Gastrocnemius medialis (tissue), 4 donors: ENCODE results near the gene DXO.
"Not testable (repeated sequence)": the region's sequence is repeated elsewhere in the genome, so short reads cannot be mapped to it uniquely, and the experiment has no call there.

Experiments
- POLR2A ChIP-seq, 2 donors: fragments of 450-650 bp; IDR thresholded peaks; one replicate each; pipeline ENCODE4 v1.6.1; 2017; ENCODE audit warnings: antibody characterized with exemption in 2 of 2, mild to moderate bottlenecking in 2 of 2, moderate library complexity in 2 of 2
- TF ChIP-seq, protein P1 (sequence below), 5 experiments: fragments of 450-650 bp in 3 of 5; fragments of 200-600 bp in 2 of 5; sonication (generic) in 2 of 5; IDR thresholded peaks in 4 of 5; conservative IDR thresholded peaks in 1 of 5; 1 replicate in 4 of 5; 2 replicates in 1 of 5; pipeline ENCODE4 v1.5.1; 2016 to 2019; ENCODE audit warnings: antibody characterized with exemption in 5 of 5, mild to moderate bottlenecking in 3 of 5, moderate library complexity in 3 of 5

GRCh38 chr6:32004393-32004792 lies 32.5 kb upstream of the DXO start:
- TF ChIP-seq, protein P1, sequence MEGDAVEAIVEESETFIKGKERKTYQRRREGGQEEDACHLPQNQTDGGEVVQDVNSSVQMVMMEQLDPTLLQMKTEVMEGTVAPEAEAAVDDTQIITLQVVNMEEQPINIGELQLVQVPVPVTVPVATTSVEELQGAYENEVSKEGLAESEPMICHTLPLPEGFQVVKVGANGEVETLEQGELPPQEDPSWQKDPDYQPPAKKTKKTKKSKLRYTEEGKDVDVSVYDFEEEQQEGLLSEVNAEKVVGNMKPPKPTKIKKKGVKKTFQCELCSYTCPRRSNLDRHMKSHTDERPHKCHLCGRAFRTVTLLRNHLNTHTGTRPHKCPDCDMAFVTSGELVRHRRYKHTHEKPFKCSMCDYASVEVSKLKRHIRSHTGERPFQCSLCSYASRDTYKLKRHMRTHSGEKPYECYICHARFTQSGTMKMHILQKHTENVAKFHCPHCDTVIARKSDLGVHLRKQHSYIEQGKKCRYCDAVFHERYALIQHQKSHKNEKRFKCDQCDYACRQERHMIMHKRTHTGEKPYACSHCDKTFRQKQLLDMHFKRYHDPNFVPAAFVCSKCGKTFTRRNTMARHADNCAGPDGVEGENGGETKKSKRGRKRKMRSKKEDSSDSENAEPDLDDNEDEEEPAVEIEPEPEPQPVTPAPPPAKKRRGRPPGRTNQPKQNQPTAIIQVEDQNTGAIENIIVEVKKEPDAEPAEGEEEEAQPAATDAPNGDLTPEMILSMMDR (IDR thresholded peaks at IDR 0.05 in 4 of 5, conservative IDR thresholded peaks at IDR 0.05 in 1 of 5), result not testable (repeated sequence)
- TF ChIP-seq POLR2A (IDR thresholded peaks at IDR 0.05), result not testable (repeated sequence)
